ENCODE results near the gene NADK.
"Not testable (repeated sequence)": the region's sequence is repeated elsewhere in the genome, so short reads cannot be mapped to it uniquely, and the experiment has no call there.

Gene NADK

DNA sequence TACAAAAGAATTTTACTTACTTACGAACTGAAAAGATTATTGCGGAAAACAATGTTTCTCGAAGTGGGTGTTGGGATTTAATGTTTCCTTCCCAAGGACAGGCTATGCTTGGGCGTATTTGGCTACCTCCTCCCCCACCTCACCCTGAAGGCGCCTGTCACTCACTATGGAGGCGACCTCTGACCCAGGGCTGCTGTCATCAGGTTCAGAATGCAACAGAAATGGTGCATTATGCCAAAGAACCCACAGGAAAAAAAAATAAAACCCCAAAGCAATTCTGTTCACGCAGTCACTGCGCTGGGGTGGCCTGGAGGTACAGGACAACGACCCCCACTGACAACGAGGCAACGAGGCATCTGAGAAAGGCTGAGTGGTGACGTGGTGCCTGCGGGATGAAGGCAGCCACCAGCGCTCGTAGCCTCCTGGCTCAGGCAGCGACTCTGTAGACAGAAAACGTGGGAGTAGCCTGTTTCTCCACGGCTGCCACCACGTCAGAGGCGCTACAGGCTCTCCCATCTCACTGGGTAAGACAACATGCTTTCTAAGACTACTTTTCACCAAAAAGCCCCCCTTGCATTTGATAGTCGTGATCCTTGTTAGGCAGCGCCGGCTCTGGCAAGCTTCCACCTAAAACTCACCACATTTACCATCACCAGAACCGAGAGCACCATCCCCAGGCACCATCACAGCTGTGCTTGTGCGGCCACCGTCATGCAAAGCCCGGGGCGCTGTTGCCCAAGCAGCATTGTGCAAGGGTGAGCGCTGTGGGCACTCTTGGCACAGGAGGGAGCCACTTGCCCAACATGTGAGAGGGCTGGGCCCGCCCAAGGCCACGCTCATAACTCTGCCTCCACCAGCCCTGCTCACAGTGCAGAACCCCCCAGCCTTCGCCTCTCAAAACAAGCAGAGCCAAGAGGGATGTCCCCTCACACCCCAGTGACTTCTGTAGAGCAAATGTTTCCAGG lies 14.3 kb downstream of the NADK start:
- no peak for DNase-seq (ENCODE audit: low read depth, low spot score)

DNA sequence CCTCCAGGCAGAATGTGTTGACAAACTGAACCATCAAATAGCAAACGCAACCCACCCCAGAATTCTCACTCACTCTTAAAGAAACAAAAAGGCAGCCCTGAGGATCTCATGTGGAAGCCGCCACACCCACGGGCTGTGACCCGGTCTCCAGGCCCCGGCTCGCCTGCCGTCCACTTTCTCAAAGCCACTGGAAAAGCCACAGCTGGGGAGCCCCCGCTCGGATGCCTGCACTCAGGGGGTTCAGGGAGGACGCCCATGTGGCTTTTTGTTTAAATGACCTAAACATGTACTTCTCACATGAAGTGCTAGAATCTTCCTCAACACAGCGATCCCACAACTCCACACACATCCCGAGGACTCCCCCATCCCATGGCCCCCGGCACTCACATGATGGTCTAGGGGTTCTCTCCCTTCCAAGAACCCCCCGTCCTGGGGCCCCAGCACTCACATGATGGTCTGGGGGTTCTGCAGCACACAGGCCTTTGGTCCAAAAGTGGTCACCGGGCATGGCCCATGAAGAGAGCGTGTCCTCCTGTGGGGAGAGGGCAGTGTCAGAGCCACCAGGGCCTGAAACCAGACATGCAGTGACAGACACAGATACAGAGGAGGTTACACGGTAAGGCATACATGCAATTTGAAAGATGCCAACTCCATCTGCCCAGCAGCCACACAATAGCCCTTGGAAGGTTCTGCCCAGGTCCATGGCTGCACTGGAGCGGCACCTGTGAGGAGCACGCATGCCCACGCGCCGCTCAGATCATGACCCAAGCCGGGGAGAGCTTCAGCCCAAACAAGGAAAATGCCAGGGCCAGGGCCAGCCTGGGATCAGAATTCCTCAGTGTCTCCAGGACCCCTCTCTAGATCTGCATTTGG lies 16.5 kb downstream of the NADK start:
- no peak for DNase-seq (ENCODE audit: low read depth, low spot score)

DNA sequence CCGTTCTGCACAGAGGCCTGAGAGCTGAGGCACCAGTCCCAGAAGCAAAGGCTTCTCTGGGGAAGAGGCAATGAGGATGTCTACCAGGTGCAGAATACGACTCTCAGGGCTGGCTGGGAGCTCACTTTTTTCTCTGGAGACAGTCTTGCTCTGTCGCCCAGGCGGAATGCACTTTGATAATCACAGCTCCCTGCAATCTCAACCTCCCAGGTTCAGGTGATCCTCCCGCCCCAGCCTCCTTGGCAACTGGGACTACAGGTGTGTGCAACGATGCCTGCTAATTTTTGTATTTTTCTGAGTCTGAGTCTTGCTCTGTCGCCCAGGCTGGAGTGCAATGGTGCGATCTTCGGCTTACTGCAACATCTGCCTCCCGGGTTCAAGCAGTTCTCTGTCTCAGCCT lies 17.6 kb downstream of the NADK start:
- DNase-seq (ENCODE audit: low read depth, low spot score) = no peak

DNA sequence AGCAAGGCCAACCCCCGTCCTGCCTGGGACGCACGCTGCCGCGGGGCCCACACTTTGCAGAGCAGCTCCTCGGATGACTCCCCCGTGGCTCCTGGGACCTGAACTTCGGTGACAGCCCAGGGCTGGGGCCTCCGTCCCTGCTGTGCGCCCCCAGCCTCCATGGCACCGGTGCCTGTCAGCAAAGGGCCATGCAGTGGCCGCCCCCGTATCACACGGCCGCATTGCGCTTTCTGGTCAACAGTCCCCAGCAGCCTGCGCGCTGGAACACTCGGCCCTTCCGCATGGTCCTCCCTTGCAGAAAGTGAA lies 18.0 kb downstream of the NADK start:
- no peak for DNase-seq (ENCODE audit: low read depth, low spot score)

DNA sequence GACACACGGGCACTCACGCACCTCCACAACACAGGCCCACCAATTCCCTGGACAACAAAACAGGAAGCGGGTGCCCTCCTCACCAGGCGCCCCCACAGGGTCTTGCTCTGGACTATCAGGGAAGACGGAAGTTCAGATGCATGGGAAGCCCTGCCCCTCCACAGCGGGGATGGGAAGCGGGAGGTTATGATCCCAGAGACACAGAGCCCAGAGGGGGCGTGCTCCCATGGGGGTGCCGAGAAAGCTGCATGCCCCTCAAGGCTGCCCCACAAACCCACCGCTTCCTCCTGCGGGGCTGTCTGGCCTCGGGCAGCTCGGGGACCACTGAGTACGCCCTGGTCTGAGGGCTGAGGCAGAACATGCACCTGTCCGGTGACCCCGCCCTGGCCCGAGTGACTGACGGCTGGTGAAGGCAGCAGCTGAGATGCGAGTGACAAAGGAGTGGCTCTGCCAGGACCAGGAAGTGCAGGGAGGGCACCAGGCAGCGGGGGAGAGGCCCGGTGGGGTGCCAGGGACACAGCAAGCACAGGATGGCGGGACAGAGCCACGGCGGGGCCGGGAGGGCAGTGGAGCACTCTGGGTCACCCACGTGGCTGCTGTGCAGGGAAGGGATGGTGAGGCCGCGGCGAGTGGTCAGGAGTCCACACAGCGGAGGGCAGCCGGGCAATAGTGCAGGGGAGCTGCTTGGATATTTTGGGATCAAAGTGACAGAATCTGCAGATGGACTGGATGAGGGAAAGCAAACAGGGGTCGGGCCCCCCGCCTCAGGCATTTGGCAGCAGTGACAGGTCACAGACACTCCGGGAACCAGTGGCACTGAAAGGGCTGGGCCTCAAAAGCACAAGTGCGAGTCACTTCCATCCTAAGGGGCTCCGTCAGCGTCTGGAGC lies 18.6 kb downstream of the NADK start:
- DNase-seq (ENCODE audit: low read depth, low spot score) = no peak

DNA sequence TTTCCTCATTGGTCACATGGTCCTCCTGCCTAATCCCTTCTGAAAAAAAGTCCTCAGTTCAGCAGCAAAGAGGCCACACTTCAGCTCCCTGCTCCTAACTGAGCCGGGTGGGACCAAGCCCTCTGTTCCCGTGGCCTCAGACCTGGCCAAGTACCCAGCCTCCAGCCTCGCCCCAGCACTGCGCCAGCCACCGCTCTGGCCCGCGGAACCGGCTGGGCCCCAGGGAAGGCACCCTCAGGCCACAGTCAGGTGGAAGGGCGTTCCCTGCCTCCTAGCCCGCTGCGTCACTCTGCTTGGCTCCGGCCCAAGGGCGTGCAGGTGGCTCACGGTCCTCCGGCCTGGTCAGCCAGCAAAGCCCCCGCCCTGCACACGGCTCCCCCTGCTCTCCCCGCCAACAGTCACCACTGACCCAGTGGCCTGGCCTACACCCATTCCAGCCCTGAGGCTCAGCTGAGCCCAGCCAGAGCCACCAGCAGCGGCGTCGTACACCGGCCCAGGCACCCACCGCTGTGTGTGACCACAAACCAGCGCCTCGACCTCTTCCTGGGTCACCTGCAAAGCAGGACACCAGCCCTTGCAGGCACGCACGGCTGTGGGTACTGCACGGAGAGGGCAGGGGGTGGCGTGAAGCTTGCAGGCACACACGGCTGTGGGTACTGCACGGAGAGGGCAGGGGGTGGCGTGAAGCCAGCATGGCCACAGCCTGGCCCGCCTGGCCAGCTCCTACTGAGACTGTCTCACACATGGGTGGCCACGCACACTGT lies 19.4 kb downstream of the NADK start:
- no peak for DNase-seq (ENCODE audit: low read depth, low spot score)

DNA sequence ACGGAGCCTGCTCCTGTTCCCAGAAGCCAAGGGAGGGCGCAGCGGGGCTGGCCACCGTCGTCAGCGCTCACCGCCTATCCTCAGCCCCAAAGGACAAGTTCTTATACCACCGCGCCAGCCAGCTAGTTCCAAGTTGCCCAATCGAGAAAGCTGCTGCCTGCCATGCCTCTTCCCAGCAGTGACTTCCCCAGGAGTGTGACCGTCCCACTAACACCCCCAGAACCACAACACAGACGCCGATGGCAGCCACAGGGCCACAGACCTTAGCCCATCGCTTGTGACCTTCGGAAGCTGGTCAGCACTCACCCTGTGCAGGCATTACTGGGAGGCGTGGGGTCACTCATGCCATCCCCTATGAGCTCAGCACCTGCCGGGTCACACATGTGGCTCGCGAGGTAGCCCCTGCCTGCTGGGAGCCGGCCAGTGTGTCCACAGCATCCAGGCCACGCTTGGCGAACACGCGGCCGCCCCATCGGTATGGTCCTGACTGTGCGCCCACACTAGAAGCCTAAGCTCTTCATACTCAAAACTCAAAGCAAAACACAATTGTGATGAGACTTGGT lies 20.1 kb downstream of the NADK start:
- DNase-seq (ENCODE audit: low read depth, low spot score) = no peak

DNA sequence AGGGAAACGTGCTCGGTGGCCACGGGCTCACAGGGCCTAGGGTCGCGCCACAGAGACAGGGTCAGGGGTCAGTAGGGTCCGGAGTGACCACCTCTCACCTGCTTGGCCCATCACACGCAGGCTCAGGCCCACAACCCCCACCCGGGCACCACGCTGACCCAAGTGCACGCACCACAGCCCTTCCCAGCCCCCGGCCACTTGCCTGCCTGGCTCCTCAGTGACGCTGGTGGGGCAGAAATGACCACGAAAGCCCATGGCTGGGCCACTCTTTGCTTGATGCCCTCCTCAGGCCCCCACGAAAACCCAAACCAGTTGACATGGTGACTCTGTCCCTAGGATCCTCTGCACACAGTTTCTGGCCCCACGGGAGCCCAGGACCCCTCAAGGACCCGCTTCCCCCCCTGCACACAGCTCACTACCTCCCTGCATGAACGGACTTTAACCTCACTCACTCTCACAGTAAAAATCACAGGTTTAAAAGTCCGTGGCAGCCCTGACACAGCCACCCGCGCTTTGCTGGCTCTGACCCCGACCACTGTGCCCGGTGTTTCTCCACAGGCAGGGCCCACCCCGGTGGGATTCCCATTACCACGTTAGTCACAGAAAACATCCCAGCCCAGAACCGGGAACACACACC lies 20.7 kb downstream of the NADK start:
- DNase-seq (ENCODE audit: low read depth, low spot score) = no peak

DNA sequence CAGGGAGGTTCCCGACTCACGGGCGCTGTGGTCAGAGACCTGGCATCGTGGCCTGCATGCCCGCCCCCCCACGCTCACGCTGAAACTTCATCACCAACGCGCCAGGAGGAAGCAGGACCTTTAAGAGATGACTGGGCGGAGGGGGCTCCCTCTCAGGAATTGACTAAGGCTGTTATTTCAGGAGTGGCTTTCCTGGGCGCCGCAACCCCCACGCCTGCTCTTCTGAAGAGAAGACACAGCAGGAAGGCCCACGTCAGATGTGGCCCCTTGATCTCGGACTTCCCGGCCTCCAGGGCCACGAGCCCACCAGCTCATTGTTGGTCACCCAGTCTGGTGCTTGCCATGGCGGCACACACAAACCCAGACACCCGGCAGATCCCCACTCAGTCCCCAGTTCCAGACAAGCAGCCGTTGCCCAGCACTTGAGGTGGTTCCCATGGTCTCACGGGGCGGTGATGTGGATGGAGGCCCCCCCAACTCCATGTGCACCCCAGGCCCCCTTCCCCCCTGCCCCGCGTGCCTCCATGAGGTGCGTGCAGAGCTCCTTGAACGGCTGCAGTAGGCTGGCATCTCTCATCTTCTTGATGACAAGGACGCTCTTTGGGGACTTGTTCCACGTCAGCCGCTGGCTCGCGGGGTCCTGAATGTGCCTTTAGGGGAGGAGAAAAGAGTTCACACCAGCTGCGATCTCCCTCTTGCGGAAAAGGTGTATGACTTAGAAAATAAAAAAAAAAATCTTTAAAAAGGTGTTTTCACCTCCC lies 21.4 kb downstream of the NADK start:
- DNase-seq (ENCODE audit: low read depth, low spot score) = no peak

DNA sequence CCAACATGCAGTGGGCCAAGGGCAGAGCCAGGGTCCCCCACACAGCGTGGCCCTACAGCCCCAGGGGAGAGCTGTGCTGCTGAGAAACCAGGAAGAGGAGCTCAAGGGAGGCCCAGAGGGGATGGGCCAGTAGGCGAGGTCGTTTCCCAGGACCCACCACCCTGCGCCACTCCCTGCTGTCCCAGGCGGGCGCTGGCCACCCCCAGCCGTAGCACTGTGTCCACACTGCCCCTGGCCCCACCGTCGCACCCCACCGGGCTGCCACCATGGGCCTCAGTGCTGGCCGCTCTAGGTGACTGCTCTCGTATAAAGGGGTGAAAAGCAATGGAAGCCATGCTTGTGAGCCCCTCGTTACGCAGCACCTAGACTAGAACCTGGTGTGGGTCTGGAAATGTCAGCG lies 22.4 kb downstream of the NADK start:
- no peak for DNase-seq (ENCODE audit: low read depth, low spot score)

DNA sequence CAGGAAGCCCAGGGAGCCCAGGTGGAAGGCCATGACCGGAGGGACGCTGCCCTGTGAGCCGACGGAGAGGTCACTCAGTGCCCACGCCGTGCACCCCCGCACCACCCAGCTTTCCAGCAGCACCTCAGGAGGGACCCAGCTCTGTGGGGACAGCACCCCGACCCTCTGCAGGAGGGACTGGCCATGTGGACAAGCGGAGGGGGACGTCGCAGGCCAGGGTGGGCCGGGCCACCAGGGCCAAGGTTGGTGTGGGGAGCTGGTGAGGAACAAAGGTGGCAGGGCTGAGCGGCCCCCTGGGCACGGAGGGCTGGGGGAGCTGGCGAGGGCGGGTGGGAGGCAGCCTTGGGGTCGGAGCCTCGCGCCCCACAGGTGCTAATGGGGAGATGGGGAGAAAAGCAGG lies 22.8 kb downstream of the NADK start:
- no peak for DNase-seq (ENCODE audit: low read depth, low spot score)

DNA sequence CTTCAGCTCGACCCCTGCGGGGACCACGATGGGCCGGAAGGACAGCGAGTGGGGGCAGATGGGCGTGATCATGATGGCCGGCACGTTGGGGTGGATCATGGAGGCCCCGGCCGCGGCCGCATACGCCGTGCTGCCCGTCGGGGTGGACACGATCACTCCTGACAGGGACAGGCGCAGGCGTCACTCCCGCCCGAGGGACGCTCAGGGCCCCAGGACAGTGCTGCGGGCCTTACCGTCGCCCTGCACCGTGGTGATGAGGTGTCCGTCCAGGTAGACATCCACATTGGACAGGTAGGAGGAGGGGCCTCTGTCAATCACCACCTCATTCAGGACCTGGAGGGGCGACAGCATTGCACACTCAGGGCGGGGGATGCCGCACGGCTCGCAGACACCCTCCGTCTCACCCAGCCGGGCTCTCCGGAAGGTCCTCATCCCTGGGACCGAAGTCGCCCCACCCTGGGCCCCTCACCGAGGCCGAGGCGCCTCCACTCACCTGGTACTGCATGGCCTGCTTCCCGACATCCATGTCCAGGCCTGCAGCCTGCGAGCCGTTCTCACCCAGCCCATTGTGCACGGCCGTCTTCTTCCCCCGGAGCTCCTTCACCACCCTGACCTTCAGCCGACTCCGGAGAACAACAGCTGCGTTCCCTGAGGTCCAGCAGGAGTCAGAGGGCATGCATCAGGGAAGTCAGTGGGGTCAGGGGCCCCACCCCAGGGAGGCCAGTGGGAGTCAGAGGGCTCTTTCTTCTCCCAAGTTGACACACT lies 24.0 kb downstream of the NADK start:
- no peak for DNase-seq (ENCODE audit: low read depth, low spot score)

DNA sequence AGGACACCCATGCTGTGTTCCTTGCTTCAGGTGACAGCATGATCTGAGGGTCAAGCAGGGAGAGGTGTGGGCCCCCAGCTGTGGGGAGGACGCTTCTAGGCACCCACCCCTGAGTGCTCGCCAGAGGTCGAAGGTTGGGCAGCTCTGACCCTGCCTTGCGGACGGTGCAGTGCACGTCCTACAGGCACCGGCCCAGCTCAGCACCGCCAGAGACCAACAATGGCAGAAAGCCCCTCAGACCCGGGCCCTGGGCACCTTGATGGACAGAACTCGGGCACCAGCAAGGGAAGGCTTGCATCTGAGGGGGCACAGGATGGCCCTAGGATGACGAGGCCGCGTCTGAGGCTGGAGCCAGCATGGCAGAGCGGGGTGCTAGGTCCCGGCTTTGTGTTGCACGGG lies 24.7 kb downstream of the NADK start:
- no peak for DNase-seq (ENCODE audit: low read depth, low spot score)

DNA sequence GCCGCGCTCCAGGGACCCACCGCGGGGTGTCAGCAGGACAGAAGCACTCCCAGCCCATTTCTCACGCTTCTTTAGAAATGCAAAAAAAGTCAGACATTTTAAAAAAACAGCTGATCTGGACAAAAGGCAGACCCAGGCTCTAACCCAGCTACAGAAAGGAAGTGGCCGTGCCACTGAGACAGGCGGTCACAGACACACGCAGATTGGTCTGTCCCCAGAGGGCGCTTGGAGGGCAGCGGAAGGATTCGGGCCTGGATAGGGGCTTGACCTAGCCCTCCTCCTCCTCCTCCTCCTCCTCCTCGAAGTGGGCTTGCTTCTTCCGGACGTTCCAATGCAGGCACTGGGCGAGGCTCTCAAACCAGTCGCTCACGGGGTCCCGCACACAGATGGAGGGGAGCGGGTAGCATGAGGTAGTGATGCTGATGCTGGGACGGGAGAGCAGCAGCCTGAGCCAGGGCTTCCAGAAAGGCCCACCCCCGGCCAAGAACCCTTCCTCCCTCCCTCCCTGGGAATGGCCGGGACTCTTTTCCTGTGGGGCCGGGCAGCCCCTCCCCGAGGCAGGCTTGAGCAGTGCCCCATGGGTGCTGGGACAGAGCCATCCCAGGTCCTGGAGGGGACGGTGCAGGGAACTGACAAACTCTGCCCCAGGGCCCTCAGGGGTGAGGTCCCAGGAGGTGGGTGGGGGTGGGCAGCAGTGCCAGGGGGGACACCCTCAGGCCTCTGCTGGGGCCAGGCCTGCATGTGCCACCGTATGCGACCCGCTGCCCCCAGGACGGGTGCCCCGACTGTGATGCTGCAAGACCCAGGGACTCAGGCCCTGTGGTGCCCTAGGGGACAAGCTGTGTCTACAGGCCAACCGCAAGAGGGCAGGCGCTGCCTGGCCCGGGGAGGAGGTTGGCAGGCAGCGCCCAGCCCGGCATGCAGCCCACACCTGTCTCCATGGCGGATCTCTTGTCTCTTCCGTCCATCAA lies 25.3 kb downstream of the NADK start:
- DNase-seq (ENCODE audit: low read depth, low spot score) = no peak

DNA sequence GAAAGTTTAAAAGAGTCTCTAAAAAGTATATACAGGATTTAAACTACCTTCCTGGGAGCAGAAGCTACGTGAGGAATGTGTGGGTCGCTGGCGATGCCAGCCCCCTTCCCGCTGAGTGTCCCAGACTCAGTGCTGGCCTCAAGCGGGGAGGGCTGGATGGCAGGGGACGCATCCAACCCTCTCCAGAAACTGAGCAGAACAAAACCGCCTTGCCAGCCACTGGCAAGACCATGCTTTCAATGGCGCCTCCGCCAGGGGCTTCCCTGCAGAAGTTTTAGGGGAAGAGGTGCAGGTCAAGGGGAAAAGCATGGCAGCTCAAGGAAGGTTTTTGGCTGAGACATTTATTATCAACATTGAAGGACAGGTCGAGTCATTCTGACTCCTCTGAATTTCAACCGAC lies 26.1 kb downstream of the NADK start:
- DNase-seq (ENCODE audit: low read depth, low spot score) = no peak

DNA sequence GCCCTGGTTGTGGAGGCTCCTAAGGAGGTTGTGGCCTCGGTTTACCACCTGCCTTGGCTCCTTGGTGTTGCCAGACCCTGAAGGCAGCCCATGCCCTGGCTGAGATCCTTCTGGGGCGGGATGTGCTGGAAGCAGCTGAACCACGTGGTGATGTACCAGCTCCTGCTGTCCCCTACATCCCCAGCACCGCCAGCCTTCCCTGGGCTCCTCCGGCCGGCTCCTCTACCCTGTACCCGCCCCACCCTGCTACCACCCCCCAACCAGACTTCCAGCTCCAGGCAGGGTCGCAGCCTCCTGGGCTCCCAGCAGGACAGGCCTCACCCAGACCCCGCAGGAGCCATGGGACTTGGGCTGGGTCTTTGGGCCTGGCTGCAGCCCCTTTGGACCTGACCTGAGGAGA lies 28.3 kb downstream of the NADK start:
- DNase-seq (ENCODE audit: low read depth, low spot score) = not testable (repeated sequence)

DNA sequence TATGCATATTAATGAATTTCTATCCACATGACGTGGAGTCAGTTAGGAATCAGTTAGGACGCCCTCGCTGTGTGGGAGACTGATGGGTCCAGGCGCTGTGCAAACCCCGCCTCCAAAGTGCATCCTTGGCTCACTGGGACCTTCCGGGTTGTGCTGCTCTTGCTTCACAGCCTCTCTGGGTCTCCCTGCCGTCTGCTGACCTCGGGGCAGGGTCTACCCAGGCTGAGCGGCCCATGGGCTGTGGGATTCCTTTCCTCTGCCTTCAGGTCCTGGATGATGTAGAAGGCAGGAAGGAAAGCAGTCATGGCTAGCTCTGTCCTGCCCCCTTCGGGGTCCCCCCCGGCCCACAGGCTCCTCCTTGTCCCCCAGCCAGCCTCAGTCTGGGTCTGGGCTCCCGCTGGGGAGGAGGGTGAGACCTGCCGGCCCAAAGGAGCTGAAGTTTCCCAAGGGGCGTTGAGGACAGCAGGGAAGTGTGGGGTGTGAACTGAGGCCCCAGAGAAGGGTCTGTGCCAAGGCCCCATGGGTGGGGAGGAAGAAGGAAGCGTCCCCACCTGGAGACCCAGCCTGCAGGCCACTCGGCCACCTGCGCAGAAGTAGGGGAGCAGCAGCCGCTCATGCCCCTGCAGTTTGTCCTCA lies 29.5 kb downstream of the NADK start:
- DNase-seq (ENCODE audit: low read depth, low spot score) = no peak
